ENCODE measurements around the gene ANKRD23. TPM values are rescaled to one million over a fixed set of nuclear protein-coding genes. Genes with fewer than 3 reads are reported as not detected.

Gene ANKRD23
- total and polyA plus RNA-seq, 2 of the 8 experiments (the other 6 are each of a cell fraction or from before 2014, with no cell fraction given): 3.4 to 3.5 TPM

GRCh38 chr2:96861074-96861473 is 17.3 kb upstream of the ANKRD23 start:
- FAIRE-seq: no peak
- peaks cover 26 to 57% (median 48%) of the 10 kb centered on the region in 4 experiments for H3K36me3 ChIP-seq (ENCODE audit: control insufficient read depth in 2 of 4, insufficient read depth in 4 of 4, low read length in 3 of 4)

More at GRCh38 chr2:96861074-96861473, 17.3 kb upstream of the ANKRD23 start:
- Histone ChIP-seq H2BK12ac (ENCODE audit: low read depth, low read length) (no peak overlapping the region), H3K18ac (ENCODE audit: extremely low read depth, low read length) (no peak overlapping the region), H3K4ac (replicated peaks; ENCODE audit: insufficient read length, low read depth, low read length) (no peak overlapping the region), H3K4me1 (replicated peaks in 1 of 4; ENCODE audit: control insufficient read depth in 3 of 4, insufficient read depth in 4 of 4, low read length in 3 of 4) (peaks cover 3 to 11% (median 8%) of the 10 kb centered on the region in 4 experiments), H3K9ac (replicated peaks in 1 of 4; ENCODE audit: extremely low read depth in 1 of 4, low read depth in 3 of 4, low read length in 3 of 4) (no peak overlapping the region), H3K23me2 (ENCODE audit: low read depth, low read length) (peaks cover 10% of the 10 kb centered on the region; the same call in 1 of the 2 replicates), H3K79me2 (ENCODE audit: control insufficient read depth in 1 of 2, insufficient read depth in 2 of 2, low read length in 2 of 2) (peaks cover 0 to 16% of the 10 kb centered on the region in 2 experiments; a peak in 3 of 4 replicates), H3K4me2 (ENCODE audit: insufficient read depth in 1 of 2, low read depth in 2 of 2, low read length in 2 of 2) (no peak overlapping the region), H4K91ac (replicated peaks; ENCODE audit: insufficient read length, low read length) (no peak overlapping the region), H2BK5ac (ENCODE audit: low read depth, low read length) (no peak overlapping the region), H3K27ac (ENCODE audit: low read depth, low read length) (no peak overlapping the region), H4K8ac (ENCODE audit: extremely low read depth, insufficient read depth, low read length) (no peak overlapping the region), H2BK15ac (ENCODE audit: low read length) (no peak overlapping the region), H2AK5ac (ENCODE audit: low read depth, low read length) (no peak overlapping the region), H3K9me3 (ENCODE audit: insufficient read depth in 2 of 2, low read depth in 1 of 2, low read length in 1 of 2) (no peaks in the 10 kb centered on the region), H4K5ac (ENCODE audit: insufficient read length, low read depth, low read length) (no peak overlapping the region), H2BK20ac (ENCODE audit: low read length) (no peak overlapping the region), H2AFZ (ENCODE audit: low read length) (no peak overlapping the region), H3K23ac (ENCODE audit: insufficient read length) (no peak overlapping the region), H3K14ac (ENCODE audit: insufficient read length) (no peak overlapping the region), H3K4me3 (ENCODE audit: extremely low read depth in 1 of 4, insufficient read depth in 2 of 4, low read depth in 3 of 4, low read length in 4 of 4) (no peak overlapping the region), H3K79me1 (ENCODE audit: low read depth, low read length) (peaks cover 6% of the 10 kb centered on the region; the same call in 1 of the 2 replicates), H4K20me1 (replicated peaks in 1 of 2; ENCODE audit: control insufficient read depth in 1 of 2, insufficient read depth in 2 of 2, low read length in 2 of 2) (peaks cover 15 to 19% of the 10 kb centered on the region in 2 experiments), H3K56ac (replicated peaks; ENCODE audit: insufficient read length, low read depth, low read length) (no peak overlapping the region), H2BK120ac (replicated peaks; ENCODE audit: low read depth, low read length) (no peak overlapping the region), H3K27me3 (replicated peaks in 1 of 4; ENCODE audit: control insufficient read depth in 3 of 4, extremely low read depth in 1 of 4, insufficient read depth in 3 of 4, low read length in 3 of 4) (no peaks in the 10 kb centered on the region)
- CTCF ChIA-PET (ENCODE audit: partially characterized antibody): interaction anchor here (0.7 to 8.3 kb wide), 14 partner anchors 8 to 251 kb away, joined by 3 to 89 read pairs (median 5); partner anchors contain the start of gene ANKRD36
- peak in 1 of 2 experiments; percentile 45 for DNase-seq (ENCODE audit: low read depth in 1 of 2, low spot score in 2 of 2)
- 91% methylated on average over 7 of the region's 17 CpGs; no CpG with 5 or more reads in 1 of the 2 experiments for WGBS, 2 experiments (ENCODE audit: extremely low coverage in 1 of 2, insufficient coverage in 1 of 2, insufficient read length in 1 of 2, insufficient replicate concordance in 2 of 2, low coverage in 1 of 2, low lambda C conversion rate in 2 of 2, missing lambda C conversion rate in 1 of 2)
- TF ChIP-seq TAF7 (optimal IDR thresholded peaks at IDR 0.05; ENCODE audit: borderline replicate concordance, low read depth, low read length) (no peak), ASH2L (IDR thresholded peaks at IDR 0.05; ENCODE audit: low read length) (no peak), TAF1 (IDR thresholded peaks at IDR 0.05; ENCODE audit: low read depth, low read length) (no peak), SUZ12 (IDR thresholded peaks at IDR 0.05; ENCODE audit: low read length) (no peak), CBX5 (IDR thresholded peaks at IDR 0.05; ENCODE audit: low read depth, low read length) (no peak), MAFK (IDR thresholded peaks at IDR 0.05; ENCODE audit: low read depth, low read length) (no peak), BACH1 (IDR thresholded peaks at IDR 0.05; ENCODE audit: low read length) (no peak), SAP30 (IDR thresholded peaks at IDR 0.05; ENCODE audit: insufficient read depth, insufficient replicate concordance, low read length) (no peak), TEAD4 (IDR thresholded peaks at IDR 0.05; ENCODE audit: low read depth, low read length) (no peak), NANOG (IDR thresholded peaks at IDR 0.05; ENCODE audit: insufficient read depth, low read depth, low read length, poor library complexity, severe bottlenecking) (no peak)
- POLR2A ChIA-PET (ENCODE audit: partially characterized antibody): interaction anchor here (0.8 to 5.8 kb wide), 10 partner anchors 10 to 96 kb away, joined by 3 to 47 read pairs (median 4); no protein-coding TSS in a partner anchor

All from H1 (cell line).